ENCODE results near the gene MED29.

The MED29 gene

GRCh38 chr19:39422020-39422419, 30.8 kb downstream of the MED29 start:
- no peak overlapping the region for H3K9ac ChIP-seq (ENCODE audit: low read length)
- no peaks in the 10 kb centered on the region for H3K27me3 ChIP-seq (ENCODE audit: control insufficient read depth, insufficient read depth, low read length)
- no peak overlapping the region for H3K27ac ChIP-seq (ENCODE audit: low read depth, low read length)
- H3K4me3 ChIP-seq (ENCODE audit: low read length), result no peak overlapping the region
- H3K36me3 ChIP-seq (ENCODE audit: control insufficient read depth, insufficient read depth, low read length), result peaks cover 21% of the 10 kb centered on the region
- no peaks in the 10 kb centered on the region for H3K4me1 ChIP-seq (ENCODE audit: control insufficient read depth, insufficient read depth, low read length)

- peaks cover 20% of the 10 kb centered on the region for H3K36me3 ChIP-seq (ENCODE audit: control insufficient read depth, insufficient read depth, low read length)
Measured at GRCh38 chr19:39423258-39424086, 32.3 kb downstream of the MED29 start.

GRCh38 chr19:39424934-39425333, 33.8 kb downstream of the MED29 start:
- Histone ChIP-seq H3K4me1 (ENCODE audit: control insufficient read depth, insufficient read depth, low read length) (peaks cover 12% of the 10 kb centered on the region), H3K36me3 (ENCODE audit: control insufficient read depth, insufficient read depth, low read length) (peaks cover 12% of the 10 kb centered on the region), H3K4me3 (ENCODE audit: low read length) (no peak overlapping the region), H3K27ac (ENCODE audit: low read depth, low read length) (no peak overlapping the region), H3K27me3 (ENCODE audit: control insufficient read depth, insufficient read depth, low read length) (no peaks in the 10 kb centered on the region), H3K9ac (ENCODE audit: low read length) (no peak overlapping the region)

More at GRCh38 chr19:39423258-39424086, 32.3 kb downstream of the MED29 start:
- Histone ChIP-seq H3K27me3 (ENCODE audit: control insufficient read depth, insufficient read depth, low read length) (no peaks in the 10 kb centered on the region), H3K27ac (ENCODE audit: low read depth, low read length) (no peak overlapping the region), H3K4me3 (ENCODE audit: low read length) (no peak overlapping the region), H3K9ac (ENCODE audit: low read length) (no peak overlapping the region), H3K4me1 (ENCODE audit: control insufficient read depth, insufficient read depth, low read length) (peaks cover 5% of the 10 kb centered on the region)

GRCh38 chr19:39425744-39426143, 34.6 kb downstream of the MED29 start:
- no peak overlapping the region for H3K4me3 ChIP-seq (ENCODE audit: low read length)
- H3K4me1 ChIP-seq (ENCODE audit: control insufficient read depth, insufficient read depth, low read length), result peaks cover 12% of the 10 kb centered on the region
- H3K27ac ChIP-seq (ENCODE audit: low read depth, low read length), result no peak overlapping the region
- H3K27me3 ChIP-seq (ENCODE audit: control insufficient read depth, insufficient read depth, low read length), result no peaks in the 10 kb centered on the region
- peaks cover 7% of the 10 kb centered on the region for H3K36me3 ChIP-seq (ENCODE audit: control insufficient read depth, insufficient read depth, low read length)
- H3K9ac ChIP-seq (ENCODE audit: low read length), result no peak overlapping the region

- no peak overlapping the region for H3K27ac ChIP-seq (ENCODE audit: low read depth, low read length)
- H3K4me3 ChIP-seq (ENCODE audit: low read length), result no peak overlapping the region
- peaks cover 7% of the 10 kb centered on the region for H3K36me3 ChIP-seq (ENCODE audit: control insufficient read depth, insufficient read depth, low read length)
- H3K9ac ChIP-seq (ENCODE audit: low read length), result no peak overlapping the region
- H3K27me3 ChIP-seq (ENCODE audit: control insufficient read depth, insufficient read depth, low read length), result no peaks in the 10 kb centered on the region
- H3K4me1 ChIP-seq (ENCODE audit: control insufficient read depth, insufficient read depth, low read length), result peaks cover 12% of the 10 kb centered on the region
Measured at GRCh38 chr19:39426170-39426569, 35.0 kb downstream of the MED29 start.

GRCh38 chr19:39427707-39428106, 36.5 kb downstream of the MED29 start:
- no peaks in the 10 kb centered on the region for H3K27me3 ChIP-seq (ENCODE audit: control insufficient read depth, insufficient read depth, low read length)
- H3K4me3 ChIP-seq (ENCODE audit: low read length), result no peak overlapping the region
- peaks cover 12% of the 10 kb centered on the region for H3K4me1 ChIP-seq (ENCODE audit: control insufficient read depth, insufficient read depth, low read length)
- H3K9ac ChIP-seq (ENCODE audit: low read length), result no peak overlapping the region
- H3K27ac ChIP-seq (ENCODE audit: low read depth, low read length), result peak overlapping the region; percentile 80
- peaks cover 7% of the 10 kb centered on the region for H3K36me3 ChIP-seq (ENCODE audit: control insufficient read depth, insufficient read depth, low read length)

GRCh38 chr19:39428283-39429112, 37.3 kb downstream of the MED29 start:
- H3K4me3 ChIP-seq (ENCODE audit: low read length), result no peak overlapping the region
- peaks cover 15% of the 10 kb centered on the region for H3K36me3 ChIP-seq (ENCODE audit: control insufficient read depth, insufficient read depth, low read length)
- H3K27me3 ChIP-seq (ENCODE audit: control insufficient read depth, insufficient read depth, low read length), result no peaks in the 10 kb centered on the region
- peaks cover 12% of the 10 kb centered on the region for H3K4me1 ChIP-seq (ENCODE audit: control insufficient read depth, insufficient read depth, low read length)
- H3K27ac ChIP-seq (ENCODE audit: low read depth, low read length), result peak overlapping the region; percentile 80
- no peak overlapping the region for H3K9ac ChIP-seq (ENCODE audit: low read length)

- H3K9ac ChIP-seq (ENCODE audit: low read length), result no peak overlapping the region
- no peaks in the 10 kb centered on the region for H3K27me3 ChIP-seq (ENCODE audit: control insufficient read depth, insufficient read depth, low read length)
- peaks cover 23% of the 10 kb centered on the region for H3K4me1 ChIP-seq (ENCODE audit: control insufficient read depth, insufficient read depth, low read length)
- peaks cover 16% of the 10 kb centered on the region for H3K36me3 ChIP-seq (ENCODE audit: control insufficient read depth, insufficient read depth, low read length)
- no peak overlapping the region for H3K4me3 ChIP-seq (ENCODE audit: low read length)
- peak overlapping the region; percentile 38 for H3K27ac ChIP-seq (ENCODE audit: low read depth, low read length)
Measured at GRCh38 chr19:39430675-39431593, 39.8 kb downstream of the MED29 start.

GRCh38 chr19:39432677-39433025, 41.5 kb downstream of the MED29 start:
- Histone ChIP-seq H3K9ac (ENCODE audit: low read length) (no peak overlapping the region), H3K4me3 (ENCODE audit: low read length) (no peak overlapping the region), H3K27me3 (ENCODE audit: control insufficient read depth, insufficient read depth, low read length) (no peaks in the 10 kb centered on the region), H3K27ac (ENCODE audit: low read depth, low read length) (no peak overlapping the region), H3K4me1 (ENCODE audit: control insufficient read depth, insufficient read depth, low read length) (peaks cover 27% of the 10 kb centered on the region), H3K36me3 (ENCODE audit: control insufficient read depth, insufficient read depth, low read length) (peaks cover 16% of the 10 kb centered on the region)

GRCh38 chr19:39433480-39434079, 42.4 kb downstream of the MED29 start:
- no peak overlapping the region for H3K4me3 ChIP-seq (ENCODE audit: low read length)
- H3K27me3 ChIP-seq (ENCODE audit: control insufficient read depth, insufficient read depth, low read length), result no peaks in the 10 kb centered on the region
- H3K27ac ChIP-seq (ENCODE audit: low read depth, low read length), result no peak overlapping the region
- H3K9ac ChIP-seq (ENCODE audit: low read length), result no peak overlapping the region
- H3K36me3 ChIP-seq (ENCODE audit: control insufficient read depth, insufficient read depth, low read length), result peaks cover 16% of the 10 kb centered on the region
- H3K4me1 ChIP-seq (ENCODE audit: control insufficient read depth, insufficient read depth, low read length), result peaks cover 22% of the 10 kb centered on the region

GRCh38 chr19:39434123-39435076, 43.2 kb downstream of the MED29 start:
- Histone ChIP-seq H3K4me3 (ENCODE audit: low read length) (peak overlapping the region; percentile 95), H3K27me3 (ENCODE audit: control insufficient read depth, insufficient read depth, low read length) (no peaks in the 10 kb centered on the region), H3K27ac (ENCODE audit: low read depth, low read length) (no peak overlapping the region), H3K36me3 (ENCODE audit: control insufficient read depth, insufficient read depth, low read length) (peaks cover 16% of the 10 kb centered on the region), H3K9ac (ENCODE audit: low read length) (no peak overlapping the region), H3K4me1 (ENCODE audit: control insufficient read depth, insufficient read depth, low read length) (peaks cover 15% of the 10 kb centered on the region)
